Astrocyte of the cerebellum (primary cell): ENCODE data around the gene PRR14L.
A peak's percentile ranks its signal among the peaks of the same experiment; 100 is the strongest.
"Not testable (repeated sequence)": the region's sequence is repeated elsewhere in the genome, so short reads cannot be mapped to it uniquely, and the experiment has no call there.

ENCODE experiments used
- DNase-seq: peaks from one replicate; pipeline ENCODE4 v3.0.0-alpha.2; 2011; ENCODE audit warnings: low read depth
- H3K4me3 ChIP-seq: 2 replicates; pipeline ENCODE4 v1.5.1; 2011; ENCODE audit warnings: mild to moderate bottlenecking, low read depth, low read length, moderate library complexity
- in situ Hi-C: cut with HindIII; loops from 2 replicates; pipeline ENCODE4 v1.10.0; 2017; ENCODE audit warnings: low sequenced_read_pairs
- TF ChIP-seq, protein P1 (sequence below): IDR thresholded peaks from 2 replicates; pipeline ENCODE4 v1.5.1; 2012; ENCODE audit warnings: low read length, low read depth, moderate library complexity, mild to moderate bottlenecking; ENCODE audit errors: missing control alignments

The PRR14L gene

GRCh38 chr22:31662668-31663037 lies 87.3 kb downstream of the PRR14L start:
- H3K4me3 ChIP-seq = peak overlapping the region; percentile 92
- in situ Hi-C loops = no loop called here
- TF ChIP-seq, protein P1, sequence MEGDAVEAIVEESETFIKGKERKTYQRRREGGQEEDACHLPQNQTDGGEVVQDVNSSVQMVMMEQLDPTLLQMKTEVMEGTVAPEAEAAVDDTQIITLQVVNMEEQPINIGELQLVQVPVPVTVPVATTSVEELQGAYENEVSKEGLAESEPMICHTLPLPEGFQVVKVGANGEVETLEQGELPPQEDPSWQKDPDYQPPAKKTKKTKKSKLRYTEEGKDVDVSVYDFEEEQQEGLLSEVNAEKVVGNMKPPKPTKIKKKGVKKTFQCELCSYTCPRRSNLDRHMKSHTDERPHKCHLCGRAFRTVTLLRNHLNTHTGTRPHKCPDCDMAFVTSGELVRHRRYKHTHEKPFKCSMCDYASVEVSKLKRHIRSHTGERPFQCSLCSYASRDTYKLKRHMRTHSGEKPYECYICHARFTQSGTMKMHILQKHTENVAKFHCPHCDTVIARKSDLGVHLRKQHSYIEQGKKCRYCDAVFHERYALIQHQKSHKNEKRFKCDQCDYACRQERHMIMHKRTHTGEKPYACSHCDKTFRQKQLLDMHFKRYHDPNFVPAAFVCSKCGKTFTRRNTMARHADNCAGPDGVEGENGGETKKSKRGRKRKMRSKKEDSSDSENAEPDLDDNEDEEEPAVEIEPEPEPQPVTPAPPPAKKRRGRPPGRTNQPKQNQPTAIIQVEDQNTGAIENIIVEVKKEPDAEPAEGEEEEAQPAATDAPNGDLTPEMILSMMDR = no peak
- no peak for DNase-seq

GRCh38 chr22:31661851-31662667 lies 87.9 kb downstream of the PRR14L start, which contains the start of gene PISD:
PISD (minus strand) TSS chr22:31662215; CDS start chr22:31662208, 7 bp downstream.
- H3K4me3 ChIP-seq = peak within 1 kb of the TSS; percentile 92
- peak; percentile 91 for DNase-seq
- in situ Hi-C loops = no loop called here
- TF ChIP-seq, protein P1 = no peak

- H3K4me3 ChIP-seq = peak overlapping the region; percentile 92
Measured at GRCh38 chr22:31660860-31661341, 89.0 kb downstream of the PRR14L start.

DNA sequence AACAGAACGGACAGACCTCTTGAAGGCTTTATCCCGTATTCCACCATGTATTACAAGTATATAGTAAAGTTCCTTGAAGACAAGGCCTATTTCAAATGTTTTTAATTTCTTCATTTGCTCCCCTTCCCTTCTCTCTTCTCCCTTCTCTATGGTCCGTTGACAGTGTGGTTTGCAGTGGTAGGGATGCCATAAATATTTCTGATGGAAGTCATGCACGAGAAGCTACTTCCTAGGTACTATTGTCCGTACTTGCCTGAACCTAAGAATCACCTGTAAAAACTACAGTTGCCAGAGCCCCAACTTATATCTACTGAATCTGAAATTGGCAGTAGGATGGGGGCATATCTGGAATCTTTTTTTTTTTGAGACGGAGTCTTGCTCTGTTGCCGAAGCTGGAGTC lies 90.7 kb downstream of the PRR14L start:
- in situ Hi-C loops = no loop called here
- H3K4me3 ChIP-seq = no peak overlapping the region
- TF ChIP-seq, protein P1 = no peak
- no peak for DNase-seq

More at GRCh38 chr22:31660860-31661341, 89.0 kb downstream of the PRR14L start:
- DNase-seq, in situ Hi-C loops: not testable (repeated sequence)

GRCh38 chr22:31654408-31654807 lies 95.5 kb downstream of the PRR14L start:
- TF ChIP-seq, protein P1 = no peak

DNA sequence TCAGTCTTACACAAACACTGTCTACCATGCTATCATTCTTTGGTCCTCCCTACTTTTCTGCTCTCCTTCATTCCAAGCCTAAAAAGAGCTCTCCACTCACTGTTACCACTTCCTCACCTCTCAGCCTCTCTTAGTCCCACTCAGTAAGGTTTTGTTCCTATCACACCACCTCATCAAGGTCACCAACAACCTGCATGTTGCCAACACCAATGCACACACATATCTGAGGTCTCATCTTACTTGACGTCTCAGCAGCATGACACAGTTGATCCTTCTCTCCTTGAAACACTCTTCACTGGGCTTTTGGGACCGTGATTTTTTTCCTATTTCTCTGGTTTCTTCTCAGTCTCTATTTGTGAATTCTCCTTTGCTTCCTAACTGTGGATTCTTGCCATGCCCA lies 96.0 kb downstream of the PRR14L start:
- DNase-seq = no peak
- TF ChIP-seq, protein P1 = no peak
- no peak overlapping the region for H3K4me3 ChIP-seq
- in situ Hi-C loops = no loop called here

More at GRCh38 chr22:31654408-31654807, 95.5 kb downstream of the PRR14L start:
- DNase-seq = no peak
- H3K4me3 ChIP-seq = no peak overlapping the region
- in situ Hi-C loops = no loop called here

DNA sequence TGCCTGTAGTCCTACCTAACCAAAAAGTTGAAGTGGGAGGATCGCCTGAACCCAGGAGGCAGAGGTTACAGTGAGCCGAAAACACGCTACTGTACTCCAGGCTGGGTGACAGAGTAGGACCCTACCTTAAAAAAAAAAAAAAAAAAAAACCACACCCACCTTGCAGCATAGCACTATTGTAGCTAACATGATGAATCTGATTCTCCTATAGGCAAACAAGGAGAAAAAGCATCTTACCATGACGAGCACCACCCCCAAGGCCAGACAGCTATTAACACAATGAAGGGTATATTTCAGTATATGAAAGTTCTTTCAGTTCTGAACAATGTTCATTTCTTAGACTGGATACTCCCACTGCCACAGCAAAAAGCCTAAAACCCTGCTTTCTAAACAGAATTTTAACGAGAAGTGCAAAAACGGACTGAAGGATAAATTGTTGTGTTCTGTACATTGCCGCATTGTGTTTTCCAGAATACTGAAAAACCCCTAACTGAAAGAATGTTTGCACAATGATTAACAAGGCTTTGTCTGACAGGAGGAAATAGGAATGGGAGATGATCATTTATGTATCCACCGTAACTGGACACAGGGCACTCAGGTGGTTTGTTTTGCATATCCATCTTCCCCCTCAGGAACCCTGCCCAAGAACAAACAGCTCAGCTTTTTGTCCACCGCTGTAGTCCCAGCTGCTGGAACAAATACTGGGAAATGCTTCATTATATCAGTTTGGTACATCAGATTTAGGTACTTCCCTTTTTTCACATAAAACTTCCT lies 96.8 kb downstream of the PRR14L start:
- in situ Hi-C loops = no loop called here
- no peak for DNase-seq
- TF ChIP-seq, protein P1 = no peak
- no peak overlapping the region for H3K4me3 ChIP-seq
